K562 (cell line): ENCODE results near the gene TAGLN3. TPM values are rescaled to one million over a fixed set of nuclear protein-coding genes. Genes with fewer than 3 reads are reported as not detected.

ENCODE experiments used
- ATAC-seq: fragments of 200-7000 bp; cut with Tn5 transposase; 3 replicates; pipeline ENCODE4 v1.9.1; 2020; ENCODE audit warnings: moderate library complexity
- BruUV-seq: library from RNA; stranded (reverse); fragments of 400-500 nt; replicated peaks from 2 replicates; lab custom pipeline; 2021; lab: Mats Ljungman, UMichigan
- CTCF ChIA-PET: fragments of 300-600 bp; formaldehyde crosslinking; extraction: SDS; loops from one replicate; lab custom pipeline; 2021; ENCODE audit warnings: low intra/inter-chr PET ratio; lab: Yijun Ruan, JAX
- POLR2A ChIA-PET: fragments of 300-600, 350-650 bp; sonication (Branson Sonifier 250); formaldehyde crosslinking; extraction: SDS; loops from one replicate; lab custom pipeline; 2021; ENCODE audit warnings: antibody characterized with exemption, inconsistent platforms; lab: Yijun Ruan, JAX
- DNase-seq, 4 experiments: peaks; one replicate each; pipeline versions ENCODE4 v3.0.0 to v3.0.0-alpha.2; 2011 to 2018; ENCODE audit warnings: low spot score in 3 of 4, mixed read lengths in 3 of 4; ENCODE audit errors: extremely low read depth in 1 of 4
- FAIRE-seq: peaks from 2 replicates; lab custom pipeline; 2011; peaks lifted over from hg19 to GRCh38; lab: Jason Lieb, UNC
- H2AFZ ChIP-seq: 2 replicates; pipeline ENCODE4 v1.6.0; 2011; ENCODE audit warnings: low read depth, low read length, control low read depth, inconsistent platforms
- H3K27ac ChIP-seq: fragments of 200-600 bp; 3 replicates; pipeline ENCODE4 v1.8.0; 2011; ENCODE audit warnings: low read depth, mild to moderate bottlenecking, control low read depth, inconsistent platforms, low read length, moderate library complexity, mixed read lengths; ENCODE audit errors: extremely low read depth
- H3K27me3 ChIP-seq, 2 experiments: fragments of 300-600 bp in 1 of 2; 2 replicates in 1 of 2; 3 replicates in 1 of 2; pipeline versions ENCODE4 v1.6.0 to v1.8.0; 2011; ENCODE audit warnings: inconsistent platforms in 2 of 2, low read length in 2 of 2, mild to moderate bottlenecking in 1 of 2, mixed read lengths in 1 of 2, moderate library complexity in 1 of 2; ENCODE audit not compliant: control insufficient read depth in 2 of 2, insufficient read depth in 2 of 2
- H3K36me3 ChIP-seq: fragments of 300-600 bp; 3 replicates; pipeline ENCODE4 v1.8.0; 2011; ENCODE audit warnings: mild to moderate bottlenecking, low read length, inconsistent platforms; ENCODE audit not compliant: control insufficient read depth, insufficient read depth
- H3K4me1 ChIP-seq, 2 experiments: fragments of 200-600 bp in 1 of 2; replicated peaks in 1 of 2; 2 replicates in 1 of 2; 3 replicates in 1 of 2; pipeline versions ENCODE4 v1.5.1 to v1.8.0; 2011; ENCODE audit warnings: inconsistent platforms in 2 of 2, low read length in 2 of 2, mild to moderate bottlenecking in 1 of 2, mixed read lengths in 1 of 2, moderate library complexity in 1 of 2; ENCODE audit not compliant: control insufficient read depth in 2 of 2, insufficient read depth in 2 of 2
- H3K4me2 ChIP-seq: 2 replicates; pipeline ENCODE4 v1.6.1; 2011; ENCODE audit warnings: low read length, control low read depth, inconsistent platforms, mixed read lengths; ENCODE audit not compliant: insufficient read depth
- H3K4me3 ChIP-seq: fragments of 200-600 bp; sonication (generic), shearing (Covaris generic); 2 replicates; pipeline ENCODE4 v1.5.1; 2016; ENCODE audit warnings: control low read depth, inconsistent platforms
- H3K79me2 ChIP-seq: fragments of 200-600 bp; 3 replicates; pipeline ENCODE4 v1.8.0; 2011; ENCODE audit warnings: low read length, inconsistent platforms; ENCODE audit not compliant: control insufficient read depth, insufficient read depth
- H3K9ac ChIP-seq, 2 experiments: 2 replicates each; pipeline versions ENCODE4 v1.6.0 to v1.6.1; 2011; ENCODE audit warnings: low read depth in 2 of 2, low read length in 2 of 2, control low read depth in 1 of 2, inconsistent platforms in 1 of 2, mild to moderate bottlenecking in 1 of 2, mixed read lengths in 1 of 2; ENCODE audit not compliant: insufficient read depth in 1 of 2
- H3K9me1 ChIP-seq: one replicate; pipeline ENCODE4 v1.6.0; 2011; ENCODE audit warnings: inconsistent platforms, mild to moderate bottlenecking, low read length, moderate library complexity; ENCODE audit not compliant: control insufficient read depth, insufficient read depth
- H3K9me3 ChIP-seq: replicated peaks from 2 replicates; pipeline ENCODE4 v1.5.1; 2011; ENCODE audit warnings: low read depth, low read length, inconsistent platforms; ENCODE audit not compliant: control insufficient read depth, insufficient read depth
- H4K20me1 ChIP-seq: replicated peaks from 2 replicates; pipeline ENCODE4 v1.6.1; 2011; ENCODE audit warnings: low read length, inconsistent platforms, mixed read lengths; ENCODE audit not compliant: control insufficient read depth, insufficient read depth
- ATF6 ChIP-seq: sonication (generic); formaldehyde crosslinking; IDR thresholded peaks from 2 replicates; pipeline ENCODE4 v1.4.0; 2020; ENCODE audit warnings: mild to moderate bottlenecking, missing genetic modification reagents
- CTCF ChIP-seq, 3 experiments: IDR thresholded peaks in 2 of 3; conservative IDR thresholded peaks in 1 of 3; 2 replicates each; pipeline ENCODE4 v1.5.1; 2011 to 2012; ENCODE audit warnings: low read length in 3 of 3, mild to moderate bottlenecking in 3 of 3, control low read depth in 2 of 3, improper control_type of control experiment in 1 of 3, inconsistent platforms in 1 of 3, low read depth in 1 of 3, mixed read lengths in 1 of 3, moderate library complexity in 1 of 3; ENCODE audit not compliant: insufficient read depth in 2 of 3
- DEAF1 ChIP-seq: fragments of 450-650 bp; formaldehyde crosslinking; IDR thresholded peaks from 2 replicates; pipeline ENCODE4 v1.4.0; 2020; ENCODE audit warnings: mild to moderate bottlenecking, moderate library complexity
- ETV1 ChIP-seq: fragments of 450-650 bp; conservative IDR thresholded peaks from 2 replicates; pipeline ENCODE4 v1.6.1; 2016; ENCODE audit warnings: missing genetic modification characterization, control low read depth, low read depth, missing compliant biosample characterization
- FOXJ3 ChIP-seq: sonication (generic); formaldehyde crosslinking; IDR thresholded peaks from 2 replicates; pipeline ENCODE4 v1.4.0; 2020; ENCODE audit warnings: mild to moderate bottlenecking, missing genetic modification reagents
- MAFG ChIP-seq: fragments of 450-650 bp; conservative IDR thresholded peaks from 2 replicates; pipeline ENCODE4 v1.6.1; 2016; ENCODE audit warnings: missing genetic modification characterization, missing compliant biosample characterization
- MXI1 ChIP-seq: IDR thresholded peaks from 2 replicates; pipeline ENCODE4 v1.6.1; 2011; ENCODE audit warnings: low read depth, mild to moderate bottlenecking, improper control_type of control experiment, low read length
- MYNN ChIP-seq, 2 experiments: sonication (generic); formaldehyde crosslinking in 1 of 2; IDR thresholded peaks; 2 replicates each; pipeline versions ENCODE4 v1.5.0 to v1.6.1; 2016 to 2020; ENCODE audit warnings: antibody characterized with exemption in 1 of 2, missing genetic modification reagents in 1 of 2
- SIX5 ChIP-seq, 2 experiments: IDR thresholded peaks; 2 replicates each; pipeline ENCODE4 v1.6.1; 2011; ENCODE audit warnings: low read length in 2 of 2, borderline replicate concordance in 1 of 2, low read depth in 1 of 2, mild to moderate bottlenecking in 1 of 2, moderate library complexity in 1 of 2; ENCODE audit not compliant: insufficient read depth in 1 of 2
- SLC30A9 ChIP-seq: fragments of 250-450 bp; sonication (Bioruptor Pico); IDR thresholded peaks from 2 replicates; pipeline ENCODE4 v1.8.0; 2022; ENCODE audit warnings: mild to moderate bottlenecking, moderate library complexity
- SMC3 ChIP-seq: conservative IDR thresholded peaks from 2 replicates; pipeline ENCODE4 v1.6.1; 2011; ENCODE audit warnings: low read depth, low read length, improper control_type of control experiment; ENCODE audit not compliant: insufficient read depth
- SNAPC5 ChIP-seq: fragments of 250-450 bp; sonication (Bioruptor Pico); IDR thresholded peaks from 2 replicates; pipeline ENCODE4 v1.8.0; 2021; ENCODE audit warnings: moderate library complexity, mild to moderate bottlenecking, inconsistent platforms
- SPI1 ChIP-seq: IDR thresholded peaks from 2 replicates; pipeline ENCODE4 v1.6.1; 2011; ENCODE audit warnings: low read depth, low read length, control low read depth, borderline replicate concordance
- WHSC1 ChIP-seq: IDR thresholded peaks from one replicate; pipeline ENCODE4 v1.6.1; 2012; ENCODE audit warnings: low read length, control low read depth, inconsistent platforms
- XRCC4 ChIP-seq: IDR thresholded peaks from one replicate; pipeline ENCODE4 v1.6.1; 2011; ENCODE audit not compliant: insufficient read depth, insufficient read length; ENCODE audit errors: extremely low read depth
- WGBS: fragments of 100-300 bp; shearing (Covaris generic); methylation state at CpG from one replicate; pipeline ENCODE4 v1.1.6; 2016; ENCODE audit warnings: low coverage, mixed read lengths; ENCODE audit not compliant: insufficient coverage; ENCODE audit errors: missing lambda C conversion rate; 5-methylcytosine and 5-hydroxymethylcytosine counted together
- in situ Hi-C: fragments of 300-500 bp; cut with MboI; formaldehyde crosslinking; loops from 4 replicates; pipeline ENCODE4 v1.15.0; 2018; ENCODE audit warnings: inconsistent platforms, mixed read lengths
- intact Hi-C: fragments of 100-400 bp; cut with micrococcal nuclease; formaldehyde crosslinking; loops from 2 replicates; pipeline ENCODE4 v1.14.2; 2022
- polyA plus RNA-seq, 8 experiments: library from polyadenylated mRNA; depleted of rRNA in 4 of 8; stranded (reverse) in 5 of 8; unstranded in 3 of 8; fragments of >200 nt; fragmentation: Nextera tagmentation in 2 of 8; fragmentation: Illumina TruSeq in 1 of 8; extraction: Ambion mirVana in 2 of 8; extraction: Trizol in 1 of 8; gene quantifications; 2 replicates each; pipeline versions ENCODE4 v1.2.1 to v1.2.3, GENCODE V29; 2011 to 2014; ENCODE audit warnings: inconsistent platforms in 1 of 8, missing spikeins in 1 of 8
- total RNA-seq, 7 experiments: library from RNA; depleted of rRNA in 6 of 7; stranded (reverse); fragments of >200 nt in 6 of 7; fragmentation: Illumina TruSeq in 2 of 7; extraction: Trizol in 2 of 7; gene quantifications; 2 replicates each; pipeline versions ENCODE4 v1.2.1 to v1.2.3, GENCODE V29; 2011 to 2021; ENCODE audit warnings: low replicate concordance in 1 of 7

TAGLN3 gene
- total and polyA plus RNA-seq, 9 of the 15 experiments (the other 6 are each of a cell fraction or from before 2014, with no cell fraction given), result 0.06 TPM; not detected in 7

- H3K36me3 ChIP-seq, result no peaks in the 10 kb centered on the region
- no peak overlapping the region for H3K9ac ChIP-seq
- BruUV-seq, result no TSS peak
- no peak overlapping the region for H3K27ac ChIP-seq
- ATAC-seq (peak; percentile 94), FAIRE-seq (peak; percentile 49), DNase-seq (peak; percentile 27 to 60 (median 34))
- H3K4me1 ChIP-seq, result no peaks in the 10 kb centered on the region
- ChIA-PET POLR2A (interaction anchor here (0.7 to 1.2 kb wide), 5 partner anchors 19 to 799 kb away, joined by 3 to 4 read pairs (median 4); partner anchors contain the start of gene ABHD10), CTCF (interaction anchor here (2.0 kb wide), 1 partner anchor 296 kb away, joined by 7 read pairs; no protein-coding TSS in a partner anchor)
- H3K4me2 ChIP-seq, result no peak overlapping the region
- intact Hi-C loops (loop anchor here (1.0 to 10.0 kb wide), 2 partner anchors 118 to 296 kb away; no protein-coding TSS in a partner anchor), in situ Hi-C loops (no loop called here)
- H3K27me3 ChIP-seq, result no peaks in the 10 kb centered on the region; a peak in 1 of 5 replicates
- no peak overlapping the region for H3K4me3 ChIP-seq
- no peaks in the 10 kb centered on the region for H3K79me2 ChIP-seq
- H2AFZ ChIP-seq, result peak overlapping the region; percentile 16; the same call in 1 of the 2 replicates
- H4K20me1 ChIP-seq, result no peaks in the 10 kb centered on the region
- H3K9me3 ChIP-seq, result no peaks in the 10 kb centered on the region
- 14% methylated on average over 19 of the region's 19 CpGs for WGBS
- H3K9me1 ChIP-seq, result no peaks in the 10 kb centered on the region
- TF ChIP-seq DEAF1, result peak; percentile 42; the same call in 1 of the 2 replicates
- TF ChIP-seq FOXJ3 (CRISPR knock-in tag), result no peak
- TF ChIP-seq SNAPC5 (CRISPR knock-in tag), result no peak
- 0 out of 2 replicates have a peak, but pooled peaks have one; percentile 36 for TF ChIP-seq ETV1 (tag)
- no peak for TF ChIP-seq SLC30A9 (CRISPR knock-in tag)
- no peak for TF ChIP-seq ATF6 (CRISPR knock-in tag)
- peak; percentile 37; the same call in 1 of the 2 replicates for TF ChIP-seq MAFG (tag)
- TF ChIP-seq MYNN (IDR thresholded peaks at IDR 0.05), result no peak
- TF ChIP-seq MYNN (CRISPR knock-in tag; IDR thresholded peaks at IDR 0.05), result no peak
- no peak for TF ChIP-seq MXI1
- no peak for TF ChIP-seq SIX5 (IDR thresholded peaks at IDR 0.05; ENCODE audit: borderline replicate concordance in 1 of 2, insufficient read depth in 1 of 2, low read depth in 1 of 2, low read length in 2 of 2)
- peak; percentile 45; the same call in 1 of the 2 replicates for TF ChIP-seq SMC3
- no peak for TF ChIP-seq WHSC1
- TF ChIP-seq XRCC4, result no peak
- TF ChIP-seq SPI1, result peak; percentile 63; the same call in 1 of the 2 replicates
- TF ChIP-seq CTCF (IDR thresholded peaks at IDR 0.05 in 2 of 3, conservative IDR thresholded peaks at IDR 0.05 in 1 of 3; ENCODE audit: insufficient read depth in 2 of 3, low read depth in 1 of 3, low read length in 3 of 3), result peak; percentile 57 to 70 (median 70)
Measured at GRCh38 chr3:112013058-112013783, 14.5 kb downstream of the TAGLN3 start.
